SW480 (cell line): ENCODE measurements around the gene TMTC2.
A peak's percentile ranks its signal among the peaks of the same experiment; 100 is the strongest.

Source experiments
- DNase-seq: peaks from one replicate; pipeline ENCODE4 v3.0.0-alpha.2; 2016; ENCODE audit warnings: low spot score

The TMTC2 gene

DNA sequence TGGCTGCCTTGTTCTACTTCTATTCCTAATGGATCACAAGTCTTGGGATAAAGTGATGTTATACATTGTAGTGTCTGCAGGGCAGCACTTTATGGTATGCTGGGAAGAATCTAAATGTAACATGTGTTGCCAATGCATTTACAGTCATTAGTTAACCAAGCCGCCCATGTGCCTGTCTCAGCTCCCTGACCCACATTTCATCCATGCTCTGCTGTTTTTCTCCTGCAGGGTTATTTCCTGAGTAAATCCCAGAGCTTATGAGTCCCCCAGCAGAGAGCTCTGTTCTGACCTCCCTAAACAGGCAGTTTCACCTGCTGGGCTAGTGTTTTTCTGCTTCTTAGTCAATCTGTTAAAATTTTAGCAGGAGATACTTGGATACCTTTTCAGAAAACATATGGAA lies 4.4 kb upstream of the TMTC2 start:
- DNase-seq: no peak

DNA sequence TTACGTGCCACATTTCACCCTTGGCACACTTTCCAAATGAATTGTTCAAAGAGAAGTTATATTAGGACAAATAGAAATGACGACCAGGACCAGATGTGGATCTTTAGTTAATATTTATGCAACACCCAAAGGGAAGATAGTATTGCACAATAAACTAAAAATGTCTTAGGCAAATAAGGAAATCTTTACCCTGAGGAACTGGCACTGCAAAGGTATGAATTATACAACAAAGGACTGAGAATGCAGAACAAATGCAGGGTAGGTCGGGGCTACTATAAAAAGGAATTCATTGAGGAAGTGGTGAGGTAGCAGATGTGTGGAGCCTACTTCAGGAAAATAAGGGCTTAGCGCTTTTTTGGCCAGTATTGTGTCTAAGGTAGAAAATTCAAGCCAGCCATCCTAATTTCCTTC lies 3.9 kb upstream of the TMTC2 start:
- DNase-seq: no peak

DNA sequence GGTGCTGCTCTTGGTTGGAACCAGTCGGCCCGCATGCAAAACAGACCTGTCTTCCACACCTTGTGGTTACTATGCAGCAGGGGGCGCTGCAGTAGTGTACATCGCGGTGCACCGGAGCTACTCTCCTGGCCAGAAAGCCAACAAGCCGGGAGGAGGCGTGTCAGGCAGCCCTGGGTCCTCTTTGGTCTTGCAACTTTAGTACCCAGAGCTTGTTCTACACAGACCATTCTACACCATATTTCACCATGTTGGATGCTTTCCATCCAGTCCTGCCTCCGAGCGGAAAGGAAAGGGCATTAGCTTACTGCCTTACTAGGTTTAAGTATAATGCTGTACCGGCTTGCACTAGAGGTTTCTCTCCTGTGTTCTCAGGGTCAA lies 927 bp upstream of the TMTC2 start:
- DNase-seq: peak; percentile 95

DNA sequence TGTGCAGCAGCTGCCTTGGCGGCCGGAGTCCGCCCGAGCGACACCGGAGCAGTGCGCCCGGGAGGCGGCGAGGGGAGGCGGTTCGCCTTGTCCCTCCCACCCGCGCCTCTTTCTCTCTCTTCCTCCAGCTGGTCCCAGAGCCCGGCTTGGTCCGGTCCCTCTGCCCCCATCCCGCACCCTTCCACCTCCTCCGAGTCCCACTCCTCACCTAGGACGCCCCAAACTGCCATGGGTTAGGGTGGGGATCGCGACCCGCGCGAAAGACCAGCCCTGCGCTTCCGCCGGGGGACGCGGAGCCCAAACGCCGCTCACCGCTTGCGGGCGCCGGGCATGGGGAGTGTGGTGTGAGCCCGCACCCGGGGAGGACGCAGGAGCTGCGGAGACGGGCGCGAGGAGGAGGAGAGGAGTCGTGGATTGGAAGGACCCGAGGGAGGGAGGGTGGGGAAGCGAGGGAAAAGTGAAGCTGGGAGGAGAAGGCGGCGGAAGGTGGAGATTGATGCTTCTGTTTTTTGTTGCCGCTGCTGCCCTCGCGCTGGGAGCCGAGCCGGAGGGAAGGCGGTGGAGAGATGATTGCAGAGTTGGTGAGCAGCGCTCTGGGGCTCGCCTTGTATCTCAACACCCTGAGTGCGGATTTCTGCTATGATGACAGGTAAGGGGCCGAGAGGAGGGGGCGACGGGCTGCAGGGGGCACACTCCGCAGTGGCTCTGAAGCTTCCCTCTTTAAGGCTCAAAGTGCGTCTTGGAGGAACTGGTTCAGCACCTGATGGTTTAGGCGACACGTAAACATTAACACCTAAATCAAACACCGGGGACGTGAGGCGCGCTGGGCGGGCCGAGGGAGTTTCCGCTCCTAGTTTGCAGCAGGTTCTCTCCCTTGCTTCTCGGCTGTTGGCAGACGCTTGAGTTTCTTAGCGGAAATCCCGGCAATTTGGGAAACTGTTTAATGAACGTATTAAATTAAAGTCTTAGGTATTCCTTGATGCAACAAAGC lies 610 bp downstream of the TMTC2 start:
- peak; percentile 65 for DNase-seq

DNA sequence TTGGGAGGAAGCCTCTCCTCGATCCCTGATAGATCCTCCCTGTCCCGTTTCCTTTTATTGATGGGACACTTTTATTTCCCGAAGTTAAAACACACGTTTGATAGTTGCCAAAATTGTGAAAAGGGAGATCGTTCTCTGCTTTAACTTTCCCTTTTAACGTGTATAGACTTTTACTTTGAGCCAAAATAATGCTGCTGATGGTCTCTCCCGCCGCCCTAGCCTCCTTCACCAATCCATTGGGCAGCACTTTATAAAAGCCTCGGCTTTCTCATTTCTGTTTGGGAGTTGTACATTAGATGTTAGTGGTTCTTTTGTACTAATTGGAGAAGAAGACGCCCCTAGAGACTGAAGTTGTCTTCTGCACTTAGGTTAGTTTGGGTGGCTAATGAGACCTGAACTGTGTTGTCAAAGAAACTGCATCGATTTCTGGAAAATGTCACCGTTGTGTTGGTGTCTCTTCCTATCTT lies 1.4 kb downstream of the TMTC2 start:
- DNase-seq: peak; percentile 52

- no peak for DNase-seq
Observed at GRCh38 chr12:82688596-82688995, 1.9 kb downstream of the TMTC2 start.

DNA sequence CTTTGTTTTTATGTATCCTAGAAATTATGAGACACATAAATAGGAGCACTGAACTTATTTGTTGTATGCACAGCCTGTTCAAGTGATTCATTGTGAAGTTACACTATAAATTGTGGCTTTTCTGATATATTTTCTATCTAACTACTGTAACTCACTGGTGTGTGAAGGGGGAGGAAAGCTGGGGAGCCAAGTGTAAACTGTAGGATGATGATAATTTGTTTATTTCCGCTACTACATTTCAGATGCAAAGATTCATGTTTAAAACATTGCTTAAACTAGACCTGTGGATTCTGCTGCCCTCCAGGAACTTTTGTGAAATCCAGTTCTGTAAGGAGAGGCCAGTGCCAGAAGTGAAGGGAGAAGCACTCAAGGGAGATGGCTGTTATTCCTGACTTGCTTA lies 3.3 kb downstream of the TMTC2 start:
- DNase-seq: no peak

GRCh38 chr12:82691513-82691912 lies 4.8 kb downstream of the TMTC2 start:
- DNase-seq: no peak

- DNase-seq: no peak
Observed at GRCh38 chr12:82694276-82694675, 7.6 kb downstream of the TMTC2 start.

DNA sequence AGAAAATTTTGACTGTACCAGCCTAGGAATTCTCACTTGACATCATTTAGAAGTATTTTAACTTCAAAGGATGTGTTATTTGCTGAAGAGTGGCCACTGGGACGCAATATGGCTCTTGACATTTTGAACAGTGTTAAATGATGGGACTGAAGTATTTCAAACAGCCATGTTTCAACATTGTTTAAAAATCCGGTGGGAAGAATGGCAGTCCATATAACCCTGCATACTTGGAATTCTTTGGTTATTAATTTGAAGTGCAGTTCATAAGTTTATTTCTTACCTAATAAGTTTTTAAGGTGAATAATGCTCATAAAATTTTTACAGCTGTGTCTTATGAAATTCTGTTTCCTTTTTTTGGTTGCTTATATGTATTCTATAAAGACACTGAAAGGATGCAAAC lies 8.3 kb downstream of the TMTC2 start:
- no peak for DNase-seq

DNA sequence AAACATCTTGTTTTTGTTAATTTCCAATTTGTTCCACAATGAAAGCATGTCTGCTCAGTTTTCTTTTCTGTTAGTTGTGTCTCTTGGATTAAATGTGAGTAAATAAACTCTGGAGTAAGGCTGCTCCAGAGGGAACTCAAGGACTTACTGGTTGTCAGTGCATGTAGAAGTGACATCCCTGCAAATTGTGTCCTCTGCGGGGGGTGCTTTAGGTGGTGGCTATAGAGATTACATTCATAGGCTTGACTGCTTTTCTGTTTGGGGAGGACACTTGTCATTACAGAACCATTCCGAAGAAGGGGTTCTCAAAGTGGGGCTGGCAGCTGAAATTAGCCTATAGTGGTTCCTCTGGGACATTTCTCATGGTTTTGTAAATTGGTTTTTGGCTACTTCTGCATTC lies 8.8 kb downstream of the TMTC2 start:
- DNase-seq: no peak

GRCh38 chr12:82696543-82696942 lies 9.8 kb downstream of the TMTC2 start:
- DNase-seq: no peak

- DNase-seq: peak; percentile 41
Observed at GRCh38 chr12:82698708-82699564, 12.2 kb downstream of the TMTC2 start.

DNA sequence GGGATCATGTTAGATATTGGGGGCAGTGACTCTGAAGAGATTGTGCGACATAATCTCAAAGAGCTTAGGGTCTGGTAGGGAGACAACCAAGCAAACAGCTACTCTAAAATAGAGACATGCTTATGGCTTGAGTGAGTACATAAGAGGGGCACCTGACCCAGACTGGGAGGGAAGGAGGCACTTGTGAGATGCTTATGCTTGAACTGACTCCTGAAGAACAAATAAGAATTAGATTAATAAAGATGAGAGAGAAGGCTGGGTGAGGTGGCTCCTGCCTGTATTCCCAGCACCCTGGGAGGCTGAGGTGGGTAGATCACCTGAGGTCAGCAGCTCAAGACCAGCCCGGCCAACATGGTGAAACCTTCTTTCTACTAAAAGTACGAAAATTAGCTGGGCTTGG lies 19.1 kb downstream of the TMTC2 start:
- no peak for DNase-seq

GRCh38 chr12:82708061-82708879 lies 21.6 kb downstream of the TMTC2 start:
- DNase-seq: no peak

- DNase-seq: no peak
Observed at GRCh38 chr12:82709794-82710355, 23.2 kb downstream of the TMTC2 start.

- DNase-seq: no peak
Observed at GRCh38 chr12:82710741-82711140, 24.0 kb downstream of the TMTC2 start.

GRCh38 chr12:82714427-82714826 lies 27.7 kb downstream of the TMTC2 start:
- DNase-seq: no peak

- no peak for DNase-seq
Observed at GRCh38 chr12:82721726-82722125, 35.0 kb downstream of the TMTC2 start.

GRCh38 chr12:82723093-82723492 lies 36.4 kb downstream of the TMTC2 start:
- DNase-seq: no peak

- DNase-seq: no peak
Observed at GRCh38 chr12:82723891-82724290, 37.2 kb downstream of the TMTC2 start.

DNA sequence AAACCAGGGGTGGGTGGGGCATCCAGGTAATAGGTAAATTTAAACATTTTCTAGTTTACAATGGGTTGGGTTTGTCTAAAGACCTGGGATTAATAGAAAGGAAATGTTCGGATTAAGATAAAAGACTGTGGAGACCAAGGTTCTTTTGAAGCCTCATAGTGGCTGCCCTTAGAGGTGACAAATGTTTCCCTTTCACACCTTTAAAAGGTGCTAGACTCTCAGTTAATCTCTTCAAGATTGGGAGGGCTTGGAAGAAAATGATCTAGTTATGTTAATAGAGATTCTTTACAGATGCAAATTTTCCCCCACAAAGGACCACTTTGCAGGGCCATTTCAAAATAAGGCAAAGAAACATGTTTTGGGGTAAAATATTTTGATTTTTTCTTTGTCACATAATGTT lies 39.0 kb downstream of the TMTC2 start:
- no peak for DNase-seq
